ENCODE measurements around the gene EFNB2. TPM values are rescaled to one million over a fixed set of nuclear protein-coding genes. Genes with fewer than 3 reads are reported as not detected.

EFNB2 gene, protein sequence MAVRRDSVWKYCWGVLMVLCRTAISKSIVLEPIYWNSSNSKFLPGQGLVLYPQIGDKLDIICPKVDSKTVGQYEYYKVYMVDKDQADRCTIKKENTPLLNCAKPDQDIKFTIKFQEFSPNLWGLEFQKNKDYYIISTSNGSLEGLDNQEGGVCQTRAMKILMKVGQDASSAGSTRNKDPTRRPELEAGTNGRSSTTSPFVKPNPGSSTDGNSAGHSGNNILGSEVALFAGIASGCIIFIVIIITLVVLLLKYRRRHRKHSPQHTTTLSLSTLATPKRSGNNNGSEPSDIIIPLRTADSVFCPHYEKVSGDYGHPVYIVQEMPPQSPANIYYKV
- 37.3 TPM for total RNA-seq

DNA sequence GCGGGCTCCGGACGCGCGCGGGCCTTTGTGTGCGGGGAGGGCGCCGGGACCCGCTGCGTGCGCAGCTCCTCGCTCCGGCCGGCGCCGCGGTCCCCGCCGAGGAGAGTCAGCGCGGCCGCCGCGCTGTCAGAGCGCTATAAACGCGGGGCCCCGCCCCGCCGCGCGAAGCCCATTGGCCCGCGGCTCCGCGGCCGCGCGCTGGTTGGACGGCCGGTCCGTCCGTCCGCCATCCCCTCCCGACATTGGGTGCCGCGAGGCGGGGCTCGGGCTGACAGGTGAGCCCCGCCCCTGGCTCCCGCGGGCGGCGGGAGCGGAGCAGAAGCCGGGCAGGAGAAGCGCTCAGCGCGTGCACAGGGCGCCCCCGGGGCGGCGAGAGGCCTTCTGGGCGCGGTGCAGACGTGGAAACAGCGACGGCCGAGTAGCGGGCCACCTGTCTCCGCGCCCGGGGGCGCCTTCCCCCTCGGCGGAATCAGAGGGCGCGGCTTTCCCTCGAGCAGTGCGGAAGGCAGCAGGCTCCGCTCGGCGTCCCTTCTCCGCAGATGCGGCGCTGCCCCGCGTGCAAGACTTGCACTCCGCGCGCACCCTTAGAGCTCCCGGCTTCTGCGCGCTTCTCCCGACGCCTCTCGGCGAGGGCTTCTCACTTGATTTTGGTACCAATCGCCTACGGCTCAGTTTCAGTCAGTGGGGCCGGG lies at the start of gene EFNB2:
Gene EFNB2, minus strand, starts transcription at position 111 of the 692 bp plus-strand sequence. CDS start 698 bp downstream, outside the sequence.
- DNase-seq, result peak; percentile 82

DNA sequence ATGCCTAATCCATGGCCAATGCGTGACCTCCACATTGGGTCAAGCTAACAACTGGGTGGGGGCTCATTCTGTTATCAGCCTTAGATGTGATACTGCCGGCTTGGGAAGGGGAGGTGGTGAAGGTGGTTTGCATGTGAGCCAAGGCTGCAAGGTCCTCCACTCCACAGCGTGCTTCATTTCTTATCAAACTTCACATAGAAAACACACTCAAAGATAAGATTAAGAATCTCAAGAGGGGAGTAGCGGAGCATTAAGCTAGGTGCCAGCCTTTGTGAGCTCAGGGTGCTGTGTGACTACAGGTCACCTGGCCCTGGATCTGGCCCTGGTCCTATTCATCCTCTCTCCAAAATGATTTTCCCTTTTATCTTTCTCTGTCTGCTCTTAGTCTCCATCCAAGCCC lies 45.8 kb upstream of the EFNB2 start:
- DNase-seq, result no peak

DNA sequence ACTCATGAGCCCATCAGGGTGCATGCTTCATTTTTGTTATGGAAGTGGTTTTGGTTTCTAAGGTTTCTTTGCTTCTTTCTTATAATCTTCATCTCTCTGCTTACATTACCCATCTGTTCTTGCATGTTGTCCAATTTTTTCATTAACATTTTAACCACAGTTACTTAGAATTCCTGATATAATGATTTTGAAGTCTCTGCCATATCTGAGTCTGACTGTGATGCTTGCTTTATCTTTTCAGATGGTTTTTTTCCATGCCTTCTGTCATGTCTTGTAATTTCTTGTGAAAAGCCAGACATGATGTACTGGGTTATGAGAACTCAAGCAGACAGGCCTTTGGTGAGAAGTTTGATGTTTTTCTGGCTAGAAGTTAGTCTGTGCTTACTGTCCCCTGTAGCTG lies 40.4 kb upstream of the EFNB2 start:
- DNase-seq, result no peak

DNA sequence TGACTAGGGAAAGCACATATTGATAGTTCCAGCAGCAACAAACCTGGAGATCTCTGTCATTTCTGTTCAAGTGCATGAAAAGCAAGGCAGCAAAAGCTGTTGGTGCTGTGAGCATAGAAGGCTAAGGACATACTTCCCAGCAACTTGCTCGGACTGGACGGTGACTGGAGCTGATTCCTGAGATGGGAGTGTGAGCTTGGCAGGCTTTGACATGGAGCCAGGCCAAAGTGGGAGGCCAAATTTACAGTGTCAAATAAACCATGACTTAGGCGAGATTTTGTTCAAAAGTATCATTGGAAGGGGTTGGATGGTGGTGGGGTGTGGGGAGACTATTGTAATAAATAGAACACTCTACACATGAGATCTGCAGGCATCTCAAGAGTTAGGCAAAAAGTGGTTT lies 38.4 kb upstream of the EFNB2 start:
- DNase-seq, result peak; percentile 62

DNA sequence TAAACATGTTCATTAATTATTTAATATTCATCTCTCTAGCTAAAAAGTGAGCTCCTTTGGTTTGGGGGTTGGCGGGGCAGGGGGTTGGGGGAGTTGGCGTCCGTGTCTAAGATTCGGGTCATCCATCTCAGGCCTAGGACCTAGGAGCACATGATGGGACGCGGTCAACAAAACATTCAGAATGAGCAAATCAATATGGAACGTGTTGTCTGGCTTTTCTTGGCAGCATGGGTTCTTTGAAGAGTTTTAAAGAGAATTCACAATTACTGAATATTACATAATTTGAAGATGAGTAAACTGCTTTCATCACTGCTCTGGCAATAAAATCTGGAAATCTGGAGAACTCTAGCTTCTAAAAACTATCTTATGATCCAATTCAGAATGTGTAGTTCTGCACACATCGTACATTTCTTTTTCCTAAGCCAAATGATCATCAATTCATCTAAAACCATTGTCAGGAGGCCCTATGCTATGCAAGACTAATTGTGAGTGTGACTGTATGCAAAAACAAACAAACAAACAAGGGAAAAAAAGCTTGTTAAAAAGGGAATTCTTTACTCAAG lies 37.9 kb upstream of the EFNB2 start:
- peak; percentile 83 for DNase-seq

DNA sequence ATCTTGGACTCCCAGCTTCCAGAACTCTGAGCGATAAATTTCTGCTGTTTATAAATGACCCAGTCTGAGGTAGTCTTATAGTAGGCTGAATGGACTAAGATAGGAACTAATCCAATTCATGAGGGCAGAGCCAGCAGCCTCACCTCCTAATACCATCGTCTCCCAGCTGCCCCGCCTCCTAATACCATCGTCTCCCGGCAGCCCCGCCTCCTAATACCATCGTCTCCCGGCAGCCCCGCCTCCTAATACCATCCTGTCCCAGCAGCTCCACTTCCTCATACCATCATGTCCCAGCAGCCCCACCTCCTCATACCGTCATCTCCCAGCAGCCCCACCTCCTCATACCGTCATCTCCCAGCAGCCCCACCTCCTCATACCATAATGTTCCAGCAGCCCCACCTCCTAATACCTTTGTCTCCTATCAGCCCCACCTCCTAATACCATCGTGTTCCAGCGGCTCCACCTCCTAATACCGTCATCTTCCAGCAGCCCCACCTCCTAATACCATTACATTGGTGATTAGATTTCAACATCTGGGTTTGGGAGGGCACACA lies 34.9 kb upstream of the EFNB2 start:
- DNase-seq, result no peak

DNA sequence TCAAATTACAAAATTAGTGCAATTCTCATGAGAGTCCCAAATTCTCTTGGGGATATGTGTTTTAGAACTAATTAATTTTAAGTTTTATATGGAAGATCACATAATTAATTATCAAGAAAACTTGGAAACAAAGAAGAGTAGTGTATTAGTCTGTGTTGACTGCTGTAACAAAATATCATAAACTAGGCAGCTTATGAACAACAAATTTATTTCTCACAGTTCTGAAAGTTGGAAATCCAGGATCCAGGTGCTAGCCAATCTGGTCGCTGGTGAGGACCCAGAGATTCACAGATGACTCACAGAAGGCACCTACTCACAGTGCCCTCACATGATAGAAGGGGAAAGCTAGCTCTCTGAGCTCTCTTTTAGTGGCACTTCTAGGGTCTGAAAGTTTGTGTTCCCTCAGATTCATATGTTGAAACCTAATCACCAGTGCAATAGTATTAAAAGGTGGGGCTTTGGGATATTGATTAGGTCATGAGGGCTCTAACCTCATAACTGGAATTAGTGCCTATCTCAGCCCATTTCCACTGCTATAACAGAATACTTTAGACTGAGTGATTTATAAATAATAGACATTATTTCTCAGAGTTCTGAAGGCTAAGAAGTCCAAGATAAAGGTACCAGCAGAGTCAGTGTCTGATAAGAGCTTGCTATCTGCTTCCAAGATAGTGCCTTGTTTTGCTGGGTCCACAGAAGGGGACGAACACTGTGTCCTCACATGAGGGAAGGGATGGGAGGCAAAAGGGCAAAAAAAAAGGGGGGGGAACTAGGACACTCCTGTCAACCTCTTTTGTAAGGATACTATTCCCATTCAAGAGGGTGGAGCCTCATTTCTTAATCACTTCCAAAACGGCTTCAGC lies 34.0 kb upstream of the EFNB2 start:
- no peak for DNase-seq

DNA sequence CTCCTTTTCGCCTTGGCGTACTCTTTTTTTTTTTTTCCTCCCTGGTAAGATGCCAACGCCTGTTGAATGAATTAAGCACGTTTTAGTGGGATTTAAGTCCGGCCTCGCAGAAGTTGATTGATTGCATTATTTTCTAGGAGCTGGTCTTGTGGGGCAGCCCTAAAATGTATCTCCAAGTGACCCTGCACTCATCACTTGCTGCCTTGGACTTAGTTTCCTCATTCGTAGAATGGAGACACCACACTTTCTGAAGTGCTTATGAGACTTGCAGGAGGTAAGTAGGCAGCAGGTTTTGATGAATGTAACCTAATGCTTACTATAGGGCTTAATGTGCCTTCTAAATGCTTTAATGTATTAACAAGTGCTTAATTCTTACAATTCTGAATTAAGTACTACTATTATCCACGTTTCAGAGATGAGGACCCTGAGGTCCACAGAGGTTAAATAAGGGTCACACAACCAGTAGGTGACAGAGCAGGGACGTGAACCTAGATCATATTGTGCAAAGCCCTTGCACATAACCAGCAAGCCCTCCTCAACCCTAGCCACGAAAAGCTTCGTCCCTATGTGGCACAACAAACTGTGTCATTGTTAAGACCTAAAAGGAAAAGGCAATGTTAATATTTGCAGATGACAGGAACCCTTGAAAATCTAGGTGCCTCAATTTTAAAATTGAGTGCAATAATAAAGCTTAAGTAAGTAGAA lies 33.0 kb upstream of the EFNB2 start:
- DNase-seq, result no peak

DNA sequence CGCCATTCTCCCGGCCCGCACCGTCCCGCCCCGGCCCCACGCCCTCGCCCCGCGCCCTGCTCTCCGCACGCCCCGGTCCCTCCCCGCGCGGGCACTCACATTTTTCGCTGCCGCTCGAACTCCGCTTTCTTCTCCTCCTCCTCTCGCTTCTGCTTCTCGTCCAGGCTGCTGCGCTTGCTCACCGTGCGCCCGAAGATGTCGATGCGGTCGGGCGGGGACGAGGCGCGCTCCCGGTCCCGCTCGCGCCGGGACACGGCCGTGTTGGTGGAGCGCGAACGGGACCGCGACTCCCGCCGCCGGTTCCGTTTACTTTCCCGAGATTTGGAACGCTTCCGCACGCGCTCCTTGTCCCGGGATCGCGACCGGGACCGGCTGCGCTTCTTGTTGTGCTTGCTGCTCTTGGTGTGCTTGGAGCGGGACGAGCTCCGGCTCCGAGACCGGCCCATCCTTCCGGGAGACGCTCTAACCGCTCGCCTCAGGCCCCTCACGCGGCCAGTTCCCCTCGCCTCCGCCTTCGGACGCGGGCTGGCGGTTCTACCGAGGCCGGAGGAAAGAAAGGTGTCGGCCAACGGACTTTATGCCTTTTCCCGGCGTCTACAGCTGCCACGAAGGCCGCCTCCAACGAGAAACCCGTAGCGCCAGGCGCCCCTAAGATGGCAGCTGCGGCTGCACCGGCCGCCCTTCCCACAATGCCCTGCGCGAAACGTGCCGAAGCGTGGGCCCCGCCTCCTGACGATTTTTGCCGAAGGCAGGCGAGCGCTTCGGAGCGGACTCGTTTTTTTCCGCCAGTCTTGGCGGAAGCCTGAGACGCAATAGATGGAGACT lies 32.2 kb upstream of the EFNB2 start, which contains the start of gene ARGLU1:
Gene ARGLU1, minus strand, starts transcription at position 664 of the 825 bp plus-strand sequence. Its CDS starts 218 bp downstream, at position 446.
- DNase-seq, result peak; percentile 91

DNA sequence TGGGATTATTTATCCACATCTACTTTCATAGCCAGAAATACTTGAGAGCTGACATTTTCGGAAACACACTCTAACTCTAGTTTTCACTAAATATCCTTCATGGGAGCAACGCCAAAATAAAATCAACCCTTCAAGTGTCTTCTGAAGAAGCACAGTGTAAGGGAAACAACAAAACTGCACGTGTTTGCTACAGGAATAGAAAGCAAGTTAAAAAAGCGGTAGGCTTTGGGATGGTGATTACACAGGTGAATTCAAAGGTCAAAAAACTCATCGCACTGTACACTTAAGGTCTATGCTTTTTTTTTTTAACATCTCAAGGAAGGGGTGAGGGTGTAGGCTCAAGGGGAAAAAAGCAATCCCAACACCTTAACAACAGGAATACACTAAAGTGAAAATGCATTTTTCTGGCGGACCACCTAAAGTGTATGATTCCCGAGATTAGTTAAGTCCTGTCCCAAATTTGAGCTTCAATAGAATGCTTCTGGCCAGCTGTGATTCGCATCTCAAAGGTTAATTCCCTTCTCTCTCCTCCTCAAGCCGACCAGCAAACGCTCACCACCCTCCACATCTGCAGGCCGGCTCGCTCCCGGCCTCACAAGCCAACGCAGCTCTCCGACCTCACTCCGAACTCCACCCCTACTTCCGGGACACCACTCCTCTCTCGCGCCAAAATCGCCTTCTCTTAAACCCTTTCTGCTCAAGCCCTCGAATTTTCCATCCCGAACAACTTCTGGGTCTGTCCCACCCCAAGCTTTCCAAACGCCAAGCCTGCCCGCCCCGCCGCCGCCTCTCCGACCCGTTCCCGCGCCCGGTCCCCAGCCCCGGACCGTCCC lies 31.4 kb upstream of the EFNB2 start:
- peak; percentile 39 for DNase-seq

DNA sequence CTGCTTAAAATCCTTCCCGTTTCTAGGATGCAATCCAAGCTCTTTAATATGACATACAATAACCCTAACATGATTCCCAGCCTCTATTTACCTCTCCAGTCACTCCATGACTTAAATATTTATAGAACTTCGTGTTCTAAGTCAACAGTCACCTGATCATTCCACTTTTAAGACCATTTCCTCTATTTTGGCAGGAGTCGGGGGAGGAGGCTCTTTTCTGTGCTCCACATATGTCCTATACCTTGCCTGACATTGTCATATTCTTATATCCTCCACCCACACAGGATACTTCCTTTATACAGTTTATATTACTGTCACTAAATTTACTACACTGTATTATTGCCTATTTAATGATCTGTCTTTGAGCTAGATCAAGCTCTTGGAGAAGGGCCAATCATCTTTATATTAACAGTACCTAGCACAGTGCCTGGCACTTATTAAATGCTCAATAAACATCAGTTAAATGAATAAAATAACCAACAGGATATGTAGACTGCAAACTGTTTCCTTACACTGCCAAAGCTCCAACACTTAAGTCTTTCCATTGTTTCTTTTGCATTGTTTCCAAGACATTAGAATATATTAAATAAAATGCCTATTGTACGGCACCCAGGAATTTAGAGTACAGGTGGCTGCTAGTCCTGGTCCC lies 29.8 kb upstream of the EFNB2 start:
- DNase-seq, result no peak

DNA sequence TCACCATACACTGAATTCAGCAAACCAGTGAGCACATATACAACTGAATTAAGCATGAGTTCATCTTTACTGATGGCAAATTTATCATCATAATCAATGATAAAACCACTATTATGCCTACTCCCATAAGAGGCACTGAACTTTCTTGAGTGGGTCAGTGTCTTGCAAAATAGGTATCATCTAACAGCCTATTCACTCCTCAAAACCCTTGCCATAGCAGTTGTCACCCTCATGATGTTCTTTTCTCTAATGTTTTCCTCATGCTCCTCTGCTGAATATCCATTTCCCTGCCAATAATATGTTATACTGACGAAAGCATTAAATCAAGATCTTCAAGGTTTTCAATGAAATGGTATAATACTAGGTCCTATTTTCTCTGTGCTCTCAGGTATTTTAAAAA lies 26.8 kb upstream of the EFNB2 start:
- DNase-seq, result peak; percentile 9

DNA sequence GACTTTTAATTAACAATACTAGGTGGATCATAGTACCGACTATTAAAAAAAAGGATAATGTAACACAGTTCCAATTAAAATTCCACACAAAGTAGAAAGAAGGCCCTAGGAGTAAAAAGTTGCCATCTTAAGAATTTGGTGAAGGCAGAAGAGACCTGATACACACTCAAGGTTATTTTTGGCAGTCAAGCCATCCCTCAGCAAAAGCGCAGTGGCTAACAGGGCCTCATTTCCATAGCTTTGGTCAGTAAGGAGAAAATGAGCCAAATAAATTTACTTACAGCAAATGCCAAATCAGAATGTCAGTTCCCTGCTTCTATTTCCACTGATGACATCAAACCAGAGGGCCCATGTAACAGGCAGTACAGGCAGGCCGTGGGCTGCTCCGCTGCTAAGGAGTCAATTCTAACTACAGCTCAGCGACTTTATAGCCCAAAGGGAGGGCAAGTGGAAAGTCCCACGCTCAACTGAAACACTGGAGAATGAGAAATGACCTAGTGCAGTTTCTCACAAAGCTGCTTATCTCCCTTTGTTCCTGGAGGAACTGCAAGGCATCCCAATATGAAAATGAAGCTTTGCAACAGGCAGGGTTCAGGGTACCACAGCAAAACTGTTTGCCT lies 26.2 kb upstream of the EFNB2 start:
- DNase-seq, result no peak

DNA sequence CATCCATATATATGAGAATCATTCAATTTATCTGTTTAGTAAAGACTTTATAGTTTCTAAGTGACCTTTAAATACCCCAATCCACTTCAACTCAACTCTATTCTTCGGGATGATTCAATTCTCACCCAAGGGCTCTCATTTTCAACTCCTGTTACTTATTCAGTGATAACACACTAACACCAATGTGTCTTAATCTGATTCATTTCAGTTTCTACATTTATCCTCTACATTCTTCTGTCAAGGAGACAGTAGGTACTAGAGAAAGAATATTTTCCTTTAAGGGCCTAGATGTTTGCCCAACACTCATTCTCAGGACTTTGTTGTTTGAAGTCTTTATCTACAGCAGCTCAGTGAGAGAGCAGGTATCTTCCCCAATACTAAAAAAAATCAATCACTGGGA lies 25.4 kb upstream of the EFNB2 start:
- DNase-seq, result no peak

DNA sequence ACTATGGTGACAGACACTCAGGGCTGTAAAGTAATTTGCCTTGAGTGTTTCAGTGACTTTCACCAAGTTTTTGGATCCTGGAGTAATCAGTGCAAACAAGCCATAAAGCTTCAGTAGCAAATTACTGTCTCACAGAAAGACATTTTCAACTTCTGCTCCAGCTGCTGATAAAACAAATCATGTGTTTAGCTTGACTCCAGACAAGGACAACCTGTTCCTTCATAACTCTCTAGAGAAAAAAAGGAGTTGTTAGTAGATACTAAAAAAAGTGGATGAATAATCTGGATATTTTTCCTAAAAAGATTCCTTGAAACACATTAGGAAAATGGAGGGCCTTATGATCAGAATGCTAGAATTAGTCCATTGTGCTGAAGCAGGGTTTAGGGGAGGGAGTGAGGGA lies 23.1 kb upstream of the EFNB2 start:
- DNase-seq, result no peak

DNA sequence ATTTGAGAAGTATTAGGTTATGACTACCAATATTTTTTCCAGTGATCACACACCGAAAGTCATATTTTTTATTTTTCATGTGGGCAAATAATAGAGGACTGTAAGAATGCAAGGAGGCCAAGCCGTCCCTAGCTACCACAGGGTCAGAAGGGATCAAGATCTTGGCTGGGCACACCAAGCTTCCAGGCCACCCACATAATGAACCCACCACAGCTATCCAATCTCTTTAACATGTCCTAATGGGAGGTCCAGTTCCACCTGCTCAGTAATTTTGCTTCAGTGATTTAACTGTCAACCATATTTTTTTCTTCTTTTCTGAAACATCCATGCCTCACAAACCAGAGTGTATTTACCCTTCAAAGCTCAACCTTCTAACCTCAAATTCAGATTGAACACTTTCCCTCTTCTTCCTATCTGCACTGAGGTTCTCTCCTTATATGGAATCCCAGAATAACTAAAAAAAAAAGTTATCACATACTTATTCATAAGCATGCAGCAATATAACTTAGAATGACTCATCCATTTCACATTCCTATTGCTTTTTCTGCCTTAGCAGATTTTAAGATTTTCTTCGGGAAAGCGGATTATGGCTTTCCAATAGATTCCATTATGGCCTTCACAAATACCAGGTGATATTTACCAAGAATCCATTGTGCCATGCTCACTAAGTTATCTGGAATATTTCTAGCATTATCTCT lies 20.3 kb upstream of the EFNB2 start:
- no peak for DNase-seq

DNA sequence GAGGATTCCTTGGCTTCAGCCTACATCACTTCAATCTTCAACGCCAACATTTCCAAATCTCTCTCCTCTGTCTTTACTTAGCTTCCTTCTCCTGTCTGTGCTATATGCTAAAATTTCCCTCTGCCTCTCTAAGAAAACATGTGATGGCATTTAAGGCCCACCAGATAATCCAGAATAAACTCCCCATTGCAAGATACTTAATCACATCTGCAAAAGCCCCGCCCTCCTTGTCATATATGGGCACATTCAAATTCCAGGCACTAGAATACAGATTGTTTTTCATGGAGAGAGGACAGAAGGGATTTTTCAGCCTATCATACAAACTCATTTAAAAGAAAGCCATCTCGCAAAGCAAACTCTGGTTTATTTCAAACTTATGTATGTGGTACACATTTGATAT lies 16.3 kb upstream of the EFNB2 start:
- no peak for DNase-seq

DNA sequence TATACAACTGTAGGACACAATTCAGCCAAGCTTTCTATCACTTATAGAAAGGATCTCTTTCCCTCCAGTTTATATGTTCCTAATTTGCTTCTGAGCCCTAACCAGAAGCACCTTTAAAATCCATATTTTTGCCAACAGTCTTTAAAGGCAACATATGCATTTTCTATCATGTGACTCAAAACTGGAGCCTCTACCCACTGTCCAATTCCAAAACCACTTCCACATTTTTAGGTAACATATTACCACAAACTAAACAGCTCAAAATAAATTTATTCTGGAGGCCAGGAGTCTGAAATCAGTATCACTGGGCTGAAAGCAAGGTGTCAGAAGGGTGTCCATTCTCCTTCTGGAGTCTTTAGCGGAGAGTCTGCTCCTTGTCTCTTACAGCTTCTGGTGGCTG lies 15.9 kb upstream of the EFNB2 start:
- DNase-seq, result no peak

All from skin of body (tissue), 2 donors.